GM20000 (cell line): ENCODE data around the gene DNM1L.
A peak's percentile ranks its signal among the peaks of the same experiment; 100 is the strongest.

Experiments used
- DNase-seq: peaks from one replicate; pipeline ENCODE4 v3.0.0; 2012; ENCODE audit warnings: low spot score
- TF ChIP-seq, protein P1 (sequence below): IDR thresholded peaks from 2 replicates; pipeline ENCODE4 v1.5.1; 2012; ENCODE audit warnings: mild to moderate bottlenecking, control low read depth; ENCODE audit errors: extremely low read depth, missing control alignments

DNM1L gene

DNA sequence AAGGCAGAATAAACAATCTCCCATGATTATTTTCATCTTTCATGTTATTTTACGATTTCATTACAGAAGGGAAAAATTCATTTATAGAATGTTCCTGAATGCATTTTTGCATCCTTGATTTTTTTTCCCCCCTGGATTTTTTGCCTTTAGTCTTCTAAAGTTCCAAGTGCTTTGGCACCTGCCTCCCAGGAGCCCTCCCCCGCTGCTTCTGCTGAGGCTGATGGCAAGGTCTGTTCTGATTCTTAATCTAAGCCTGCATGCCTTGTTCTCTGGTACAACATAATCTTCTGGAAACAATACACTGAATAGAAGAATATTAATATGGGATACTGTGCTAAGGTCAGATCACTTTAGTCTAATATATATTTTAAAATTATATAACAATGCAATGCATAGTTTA is 58.6 kb downstream of the DNM1L start:
- DNase-seq, result no peak
- TF ChIP-seq, protein P1, sequence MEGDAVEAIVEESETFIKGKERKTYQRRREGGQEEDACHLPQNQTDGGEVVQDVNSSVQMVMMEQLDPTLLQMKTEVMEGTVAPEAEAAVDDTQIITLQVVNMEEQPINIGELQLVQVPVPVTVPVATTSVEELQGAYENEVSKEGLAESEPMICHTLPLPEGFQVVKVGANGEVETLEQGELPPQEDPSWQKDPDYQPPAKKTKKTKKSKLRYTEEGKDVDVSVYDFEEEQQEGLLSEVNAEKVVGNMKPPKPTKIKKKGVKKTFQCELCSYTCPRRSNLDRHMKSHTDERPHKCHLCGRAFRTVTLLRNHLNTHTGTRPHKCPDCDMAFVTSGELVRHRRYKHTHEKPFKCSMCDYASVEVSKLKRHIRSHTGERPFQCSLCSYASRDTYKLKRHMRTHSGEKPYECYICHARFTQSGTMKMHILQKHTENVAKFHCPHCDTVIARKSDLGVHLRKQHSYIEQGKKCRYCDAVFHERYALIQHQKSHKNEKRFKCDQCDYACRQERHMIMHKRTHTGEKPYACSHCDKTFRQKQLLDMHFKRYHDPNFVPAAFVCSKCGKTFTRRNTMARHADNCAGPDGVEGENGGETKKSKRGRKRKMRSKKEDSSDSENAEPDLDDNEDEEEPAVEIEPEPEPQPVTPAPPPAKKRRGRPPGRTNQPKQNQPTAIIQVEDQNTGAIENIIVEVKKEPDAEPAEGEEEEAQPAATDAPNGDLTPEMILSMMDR, result no peak

- TF ChIP-seq, protein P1, result no peak
- no peak for DNase-seq
Measured at GRCh38 chr12:32739279-32739678, 60.2 kb downstream of the DNM1L start.

GRCh38 chr12:32742133-32742532 is 63.0 kb downstream of the DNM1L start:
- no peak for DNase-seq
- TF ChIP-seq, protein P1, result no peak

DNA sequence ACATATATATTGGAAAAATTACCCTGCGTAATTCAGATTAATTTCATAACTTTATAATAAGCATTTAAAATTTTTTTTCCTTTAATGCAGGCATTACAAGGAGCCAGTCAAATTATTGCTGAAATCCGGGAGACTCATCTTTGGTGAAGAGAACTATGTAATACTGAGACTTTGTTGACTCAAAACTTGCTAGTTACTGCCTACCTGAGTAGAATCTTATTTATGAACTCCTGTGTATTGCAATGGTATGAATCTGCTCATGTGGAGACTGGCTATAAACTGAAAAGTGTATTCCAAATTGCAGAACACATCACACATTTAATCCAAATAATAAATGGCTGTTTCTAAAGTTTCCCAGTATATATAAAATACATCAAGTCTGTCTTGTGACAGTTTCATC is 64.2 kb downstream of the DNM1L start:
- TF ChIP-seq, protein P1, result no peak

GRCh38 chr12:32753605-32754004 is 74.5 kb downstream of the DNM1L start:
- TF ChIP-seq, protein P1, result no peak
- DNase-seq, result no peak

More for the DNA sequence above, 64.2 kb downstream of the DNM1L start:
- DNase-seq, result no peak

- TF ChIP-seq, protein P1, result no peak
- DNase-seq, result no peak
Measured at GRCh38 chr12:32754111-32754510, 75.0 kb downstream of the DNM1L start.

DNA sequence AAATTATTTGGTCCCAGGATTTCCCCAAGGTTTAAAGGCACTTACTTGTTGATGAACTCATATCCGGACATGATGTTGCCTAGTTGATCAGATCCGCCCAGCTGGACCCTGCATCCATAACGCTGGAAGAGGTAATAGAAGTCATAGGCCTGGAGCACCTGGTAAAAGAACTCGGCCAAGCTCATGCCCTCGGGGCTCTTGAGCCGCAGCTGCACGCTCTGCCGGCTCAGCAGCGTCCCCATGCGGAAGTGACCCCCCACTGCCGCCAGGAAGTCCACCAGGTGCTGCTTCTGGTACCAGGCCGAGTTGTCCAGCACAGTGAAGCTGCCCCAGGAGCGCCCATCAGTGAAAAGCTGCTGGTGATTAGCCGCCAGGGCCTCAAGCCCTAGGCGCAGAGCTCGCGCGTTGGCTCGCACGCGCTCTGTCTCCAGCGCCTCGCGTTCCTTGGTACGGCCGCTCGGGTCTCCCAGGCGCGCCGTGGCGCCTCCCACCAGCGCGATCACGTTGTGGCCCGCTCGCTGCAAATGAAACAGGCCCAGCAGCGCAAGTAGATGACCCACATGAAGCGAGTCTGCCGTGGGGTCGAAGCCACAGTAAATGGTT is 76.1 kb downstream of the DNM1L start:
- DNase-seq, result peak; percentile 76
- TF ChIP-seq, protein P1, result peak; percentile 95
